SK-N-SH (cell line): Measurements from ENCODE around the gene WWOX. TPM values are rescaled to one million over a fixed set of nuclear protein-coding genes. Genes with fewer than 3 reads are reported as not detected.

Experiments
- CTCF ChIA-PET: fragments of 300-600, 350-600 bp; formaldehyde crosslinking; extraction: SDS; loops from one replicate; lab custom pipeline; 2021; lab: Yijun Ruan, JAX
- POLR2A ChIA-PET: fragments of 350-600 bp; sonication (Branson Sonifier 250); formaldehyde crosslinking; extraction: SDS; loops from one replicate; lab custom pipeline; 2020; ENCODE audit warnings: antibody characterized with exemption, inconsistent platforms; lab: Yijun Ruan, JAX
- DNase-seq: peaks from one replicate; pipeline ENCODE4 v3.0.0; 2012
- H2AFZ ChIP-seq: fragments of 200-600 bp; sonication (generic); 2 replicates; pipeline ENCODE4 v1.8.1; 2016; ENCODE audit warnings: antibody characterized with exemption, mild to moderate bottlenecking, low read depth
- H3F3A ChIP-seq: fragments of 200-600 bp; sonication (generic); replicated peaks from 2 replicates; pipeline ENCODE3; 2016; ENCODE audit warnings: antibody characterized with exemption, mild to moderate bottlenecking; ENCODE audit not compliant: insufficient read depth
- H3K27ac ChIP-seq, 2 experiments: fragments of 200-500 bp in 1 of 2; fragments of 200-600 bp in 1 of 2; sonication (Bioruptor generic) in 1 of 2; sonication (generic), shearing (Covaris generic) in 1 of 2; 2 replicates each; pipeline versions ENCODE4 v1.5.1 to v1.6.1; 2014 to 2016; ENCODE audit warnings: low read depth in 2 of 2, inconsistent platforms in 1 of 2, low read length in 1 of 2, mild to moderate bottlenecking in 1 of 2, mixed read lengths in 1 of 2
- H3K27me3 ChIP-seq: fragments of 200-600 bp; sonication (generic), shearing (Covaris generic); 2 replicates; pipeline ENCODE4 v1.6.1; 2016; ENCODE audit warnings: mixed run types; ENCODE audit not compliant: insufficient read depth
- H3K36me3 ChIP-seq, 2 experiments: fragments of 200-500 bp in 1 of 2; fragments of 200-600 bp in 1 of 2; sonication (Bioruptor generic) in 1 of 2; sonication (generic) in 1 of 2; replicated peaks in 1 of 2; 2 replicates each; pipeline versions ENCODE3 to v1.5.1; 2014 to 2016; ENCODE audit warnings: low read length in 1 of 2, mild to moderate bottlenecking in 1 of 2; ENCODE audit not compliant: insufficient read depth in 2 of 2, control insufficient read depth in 1 of 2
- H3K4me1 ChIP-seq, 2 experiments: fragments of 200-500 bp in 1 of 2; fragments of 200-600 bp in 1 of 2; sonication (Bioruptor generic) in 1 of 2; sonication (generic), shearing (Covaris generic) in 1 of 2; 2 replicates each; pipeline versions ENCODE4 v1.5.1 to v1.6.1; 2014 to 2016; ENCODE audit warnings: low read depth in 1 of 2, low read length in 1 of 2, mixed run types in 1 of 2; ENCODE audit not compliant: insufficient read depth in 2 of 2, control insufficient read depth in 1 of 2
- H3K4me2 ChIP-seq: fragments of 200-600 bp; sonication (generic), shearing (Covaris generic); 2 replicates; pipeline ENCODE4 v1.6.1; 2017; ENCODE audit warnings: mixed run types
- H3K4me3 ChIP-seq, 2 experiments: fragments of 200-500 bp in 1 of 2; fragments of 200-600 bp in 1 of 2; sonication (Bioruptor generic) in 1 of 2; sonication (generic), shearing (Covaris generic) in 1 of 2; 2 replicates each; pipeline versions ENCODE4 v1.5.1 to v1.8.1; 2014 to 2016; ENCODE audit warnings: low read depth in 2 of 2, inconsistent platforms in 1 of 2, low read length in 1 of 2, mild to moderate bottlenecking in 1 of 2, mixed read lengths in 1 of 2, moderate library complexity in 1 of 2
- H3K79me2 ChIP-seq: fragments of 200-600 bp; sonication (generic); 2 replicates; pipeline ENCODE4 v1.8.1; 2017; ENCODE audit warnings: mild to moderate bottlenecking; ENCODE audit not compliant: insufficient read depth
- H3K9ac ChIP-seq: fragments of 200-600 bp; sonication (generic); 2 replicates; pipeline ENCODE4 v1.6.1; 2017; ENCODE audit warnings: mixed run types
- H3K9me2 ChIP-seq: fragments of 200-600 bp; sonication (generic); 2 replicates; pipeline ENCODE4 v1.6.1; 2017; ENCODE audit warnings: mixed run types
- H3K9me3 ChIP-seq: fragments of 200-600 bp; sonication (generic); 2 replicates; pipeline ENCODE4 v1.6.1; 2017; ENCODE audit warnings: mixed run types, mild to moderate bottlenecking, moderate library complexity
- H4K20me1 ChIP-seq: fragments of 200-600 bp; sonication (generic); 2 replicates; pipeline ENCODE4 v1.6.1; 2017; ENCODE audit warnings: mild to moderate bottlenecking, mixed run types; ENCODE audit not compliant: insufficient read depth
- CHD2 ChIP-seq: fragments of 150-350 bp; IDR thresholded peaks from 2 replicates; pipeline ENCODE4 v1.6.1; 2018; ENCODE audit warnings: low read length; ENCODE audit not compliant: partially characterized antibody
- ELF1 ChIP-seq: IDR thresholded peaks from 2 replicates; pipeline ENCODE4 v1.4.0; 2012
- EP300 ChIP-seq, 2 experiments: IDR thresholded peaks; 2 replicates each; pipeline versions ENCODE4 v1.4.0 to v1.6.1; 2012; ENCODE audit warnings: borderline replicate concordance in 1 of 2, low read depth in 1 of 2, low read length in 1 of 2
- MEF2A ChIP-seq: IDR thresholded peaks from 2 replicates; pipeline ENCODE4 v1.4.0; 2012; ENCODE audit warnings: low read depth, borderline replicate concordance
- POLR2AphosphoS5 ChIP-seq: IDR thresholded peaks from 2 replicates; pipeline ENCODE4 v1.6.1; 2012; ENCODE audit warnings: low read depth, low read length
- RFX5 ChIP-seq: IDR thresholded peaks from 2 replicates; pipeline ENCODE4 v1.6.1; 2012; ENCODE audit warnings: mild to moderate bottlenecking, improper control_type of control experiment, low read length
- RXRA ChIP-seq: IDR thresholded peaks from 2 replicates; pipeline ENCODE4 v1.4.0; 2012; ENCODE audit warnings: low read depth, mild to moderate bottlenecking, borderline replicate concordance
- SIN3A ChIP-seq: IDR thresholded peaks from 2 replicates; pipeline ENCODE4 v1.6.1; 2012; ENCODE audit warnings: low read depth, mild to moderate bottlenecking, low read length, moderate library complexity, borderline replicate concordance
- TCF12 ChIP-seq: IDR thresholded peaks from 2 replicates; pipeline ENCODE4 v1.4.0; 2012
- TEAD4 ChIP-seq: IDR thresholded peaks from 2 replicates; pipeline ENCODE4 v1.4.0; 2012; ENCODE audit warnings: mild to moderate bottlenecking, borderline replicate concordance; ENCODE audit not compliant: insufficient read depth
- YY1 ChIP-seq: IDR thresholded peaks from 2 replicates; pipeline ENCODE4 v1.4.0; 2012; ENCODE audit warnings: low read depth, mild to moderate bottlenecking
- WGBS: methylation state at CpG from one replicate; pipeline ENCODE4 v1.1.6; 2017; ENCODE audit warnings: low lambda C conversion rate; 5-methylcytosine and 5-hydroxymethylcytosine counted together
- polyA plus RNA-seq, 3 experiments: library from polyadenylated mRNA; depleted of rRNA; stranded (reverse); fragments of >200 nt; gene quantifications; 2 replicates each; pipeline ENCODE4 v1.2.3, GENCODE V29; 2012
- TF ChIP-seq, protein P1 (sequence below): IDR thresholded peaks from 2 replicates; pipeline ENCODE4 v1.6.1; 2012; ENCODE audit warnings: mild to moderate bottlenecking, low read depth, low read length, moderate library complexity
- TF ChIP-seq, protein P2 (sequence below): fragments of 200-600 bp; sonication (generic); IDR thresholded peaks from 2 replicates; pipeline ENCODE4 v1.6.1; 2017; ENCODE audit warnings: antibody characterized with exemption, mild to moderate bottlenecking, moderate library complexity
- TF ChIP-seq, protein P3 (sequence below): IDR thresholded peaks from 2 replicates; pipeline ENCODE4 v1.4.0; 2012; ENCODE audit warnings: low read depth

The WWOX gene
- polyA plus RNA-seq, 1 of the 3 experiments (the other 2 are of a cell fraction), result 10.8 TPM

DNA sequence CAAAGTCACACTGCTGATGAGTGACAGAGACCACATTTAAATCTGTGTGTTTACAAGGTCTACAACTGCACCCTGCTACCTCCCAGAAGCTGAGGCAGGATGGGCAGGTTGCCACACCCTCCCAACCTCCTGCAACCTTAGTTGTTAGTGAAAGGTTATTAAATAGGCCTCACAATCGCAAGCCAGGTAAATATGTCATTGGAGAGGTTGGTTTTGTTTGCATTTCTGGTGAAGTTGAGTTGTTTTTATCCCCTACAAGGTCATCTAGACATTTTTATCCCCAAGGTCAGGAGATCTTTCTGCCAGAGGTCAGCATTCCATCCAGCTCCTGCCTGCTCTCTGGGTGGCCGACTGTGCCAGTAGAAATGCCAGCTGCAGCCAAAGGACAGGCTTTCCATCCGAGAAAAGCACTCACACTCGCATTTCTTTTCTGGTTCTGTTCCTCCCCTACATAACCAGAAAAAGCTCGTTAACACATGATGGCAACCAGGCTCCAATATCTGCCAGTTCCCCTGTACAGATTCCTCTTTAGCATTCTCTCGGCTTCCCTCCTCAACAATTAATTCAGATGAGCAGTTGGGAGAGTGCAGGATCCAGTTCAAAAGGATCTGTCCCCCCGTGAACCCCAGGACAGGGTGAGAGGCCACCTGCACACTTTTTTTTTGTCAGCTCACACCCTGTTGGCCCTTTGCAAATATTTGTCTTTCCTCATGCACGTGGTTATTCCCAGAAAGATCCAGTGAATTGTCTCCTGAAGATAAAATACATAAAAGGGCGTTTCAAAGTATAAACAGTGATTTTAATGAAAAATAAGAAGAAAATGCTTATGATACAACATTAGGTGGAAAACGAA, 938.3 kb downstream of the WWOX start:
- no peak for DNase-seq
- ChIA-PET CTCF (no interaction called here), POLR2A (no interaction called here)
- H3K9ac ChIP-seq, result no peak overlapping the region
- H3K4me3 ChIP-seq, result no peak overlapping the region
- no peaks in the 10 kb centered on the region for H3F3A ChIP-seq
- H3K79me2 ChIP-seq, result no peaks in the 10 kb centered on the region
- H2AFZ ChIP-seq, result no peak overlapping the region
- H3K36me3 ChIP-seq, result no peaks in the 10 kb centered on the region
- H3K4me1 ChIP-seq, result no peaks in the 10 kb centered on the region
- H3K27me3 ChIP-seq, result no peaks in the 10 kb centered on the region
- no peak overlapping the region for H3K4me2 ChIP-seq
- WGBS, result 15% methylated on average over 10 of the region's 10 CpGs
- TF ChIP-seq, protein P1, sequence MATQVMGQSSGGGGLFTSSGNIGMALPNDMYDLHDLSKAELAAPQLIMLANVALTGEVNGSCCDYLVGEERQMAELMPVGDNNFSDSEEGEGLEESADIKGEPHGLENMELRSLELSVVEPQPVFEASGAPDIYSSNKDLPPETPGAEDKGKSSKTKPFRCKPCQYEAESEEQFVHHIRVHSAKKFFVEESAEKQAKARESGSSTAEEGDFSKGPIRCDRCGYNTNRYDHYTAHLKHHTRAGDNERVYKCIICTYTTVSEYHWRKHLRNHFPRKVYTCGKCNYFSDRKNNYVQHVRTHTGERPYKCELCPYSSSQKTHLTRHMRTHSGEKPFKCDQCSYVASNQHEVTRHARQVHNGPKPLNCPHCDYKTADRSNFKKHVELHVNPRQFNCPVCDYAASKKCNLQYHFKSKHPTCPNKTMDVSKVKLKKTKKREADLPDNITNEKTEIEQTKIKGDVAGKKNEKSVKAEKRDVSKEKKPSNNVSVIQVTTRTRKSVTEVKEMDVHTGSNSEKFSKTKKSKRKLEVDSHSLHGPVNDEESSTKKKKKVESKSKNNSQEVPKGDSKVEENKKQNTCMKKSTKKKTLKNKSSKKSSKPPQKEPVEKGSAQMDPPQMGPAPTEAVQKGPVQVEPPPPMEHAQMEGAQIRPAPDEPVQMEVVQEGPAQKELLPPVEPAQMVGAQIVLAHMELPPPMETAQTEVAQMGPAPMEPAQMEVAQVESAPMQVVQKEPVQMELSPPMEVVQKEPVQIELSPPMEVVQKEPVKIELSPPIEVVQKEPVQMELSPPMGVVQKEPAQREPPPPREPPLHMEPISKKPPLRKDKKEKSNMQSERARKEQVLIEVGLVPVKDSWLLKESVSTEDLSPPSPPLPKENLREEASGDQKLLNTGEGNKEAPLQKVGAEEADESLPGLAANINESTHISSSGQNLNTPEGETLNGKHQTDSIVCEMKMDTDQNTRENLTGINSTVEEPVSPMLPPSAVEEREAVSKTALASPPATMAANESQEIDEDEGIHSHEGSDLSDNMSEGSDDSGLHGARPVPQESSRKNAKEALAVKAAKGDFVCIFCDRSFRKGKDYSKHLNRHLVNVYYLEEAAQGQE, result no peak
- TF ChIP-seq, protein P2, sequence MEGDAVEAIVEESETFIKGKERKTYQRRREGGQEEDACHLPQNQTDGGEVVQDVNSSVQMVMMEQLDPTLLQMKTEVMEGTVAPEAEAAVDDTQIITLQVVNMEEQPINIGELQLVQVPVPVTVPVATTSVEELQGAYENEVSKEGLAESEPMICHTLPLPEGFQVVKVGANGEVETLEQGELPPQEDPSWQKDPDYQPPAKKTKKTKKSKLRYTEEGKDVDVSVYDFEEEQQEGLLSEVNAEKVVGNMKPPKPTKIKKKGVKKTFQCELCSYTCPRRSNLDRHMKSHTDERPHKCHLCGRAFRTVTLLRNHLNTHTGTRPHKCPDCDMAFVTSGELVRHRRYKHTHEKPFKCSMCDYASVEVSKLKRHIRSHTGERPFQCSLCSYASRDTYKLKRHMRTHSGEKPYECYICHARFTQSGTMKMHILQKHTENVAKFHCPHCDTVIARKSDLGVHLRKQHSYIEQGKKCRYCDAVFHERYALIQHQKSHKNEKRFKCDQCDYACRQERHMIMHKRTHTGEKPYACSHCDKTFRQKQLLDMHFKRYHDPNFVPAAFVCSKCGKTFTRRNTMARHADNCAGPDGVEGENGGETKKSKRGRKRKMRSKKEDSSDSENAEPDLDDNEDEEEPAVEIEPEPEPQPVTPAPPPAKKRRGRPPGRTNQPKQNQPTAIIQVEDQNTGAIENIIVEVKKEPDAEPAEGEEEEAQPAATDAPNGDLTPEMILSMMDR, result no peak
- no peak for TF ChIP-seq TCF12
- TF ChIP-seq YY1, result no peak
- no peak for TF ChIP-seq TEAD4
- TF ChIP-seq, protein P3, sequence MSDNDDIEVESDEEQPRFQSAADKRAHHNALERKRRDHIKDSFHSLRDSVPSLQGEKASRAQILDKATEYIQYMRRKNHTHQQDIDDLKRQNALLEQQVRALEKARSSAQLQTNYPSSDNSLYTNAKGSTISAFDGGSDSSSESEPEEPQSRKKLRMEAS, result no peak
- TF ChIP-seq POLR2AphosphoS5, result no peak
- TF ChIP-seq SIN3A, result no peak
- no peak overlapping the region for H3K27ac ChIP-seq
- H3K9me2 ChIP-seq, result no peaks in the 10 kb centered on the region
- no peaks in the 10 kb centered on the region for H4K20me1 ChIP-seq
- H3K9me3 ChIP-seq, result no peaks in the 10 kb centered on the region

DNA sequence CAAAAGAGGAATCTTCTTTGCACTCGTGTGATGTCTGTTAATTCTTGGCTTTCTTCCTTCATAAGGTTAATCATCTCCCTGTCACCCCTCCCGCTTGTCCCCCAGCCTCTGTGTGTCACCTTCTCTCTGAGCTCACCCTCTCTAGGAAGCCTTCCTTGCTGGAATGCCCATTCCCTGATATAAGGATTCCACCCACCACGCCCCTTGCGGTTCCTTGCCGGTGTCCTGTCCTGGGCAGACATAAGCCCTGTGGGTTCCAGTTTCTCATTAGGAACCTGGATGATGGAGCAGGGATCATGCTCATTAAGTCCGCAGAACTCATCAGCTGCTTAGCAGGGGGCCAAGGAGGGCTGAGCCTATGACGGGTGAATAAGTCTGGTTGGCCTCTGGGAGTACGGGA, 941.8 kb downstream of the WWOX start:
- H3F3A ChIP-seq, result no peaks in the 10 kb centered on the region
- H3K9ac ChIP-seq, result no peak overlapping the region
- POLR2A ChIA-PET, result no interaction called here
- H2AFZ ChIP-seq, result no peak overlapping the region
- CTCF ChIA-PET, result interaction anchor here (1.1 kb wide), 1 partner anchor 16 kb away, joined by 3 read pairs; no protein-coding TSS in a partner anchor
- H3K4me3 ChIP-seq, result no peak overlapping the region
- no peak for DNase-seq
- H4K20me1 ChIP-seq, result no peaks in the 10 kb centered on the region
- no peak overlapping the region for H3K27ac ChIP-seq
- no peaks in the 10 kb centered on the region for H3K9me2 ChIP-seq
- TF ChIP-seq MEF2A, result no peak
- TF ChIP-seq ELF1, result no peak
- TF ChIP-seq CHD2, result no peak
- TF ChIP-seq RXRA, result no peak
- TF ChIP-seq EP300 (IDR thresholded peaks at IDR 0.05; ENCODE audit: borderline replicate concordance in 1 of 2, low read depth in 1 of 2, low read length in 1 of 2), result no peak
- TF ChIP-seq RFX5, result no peak
- no peak for TF ChIP-seq TCF12
- H3K79me2 ChIP-seq, result no peaks in the 10 kb centered on the region
- WGBS, result 47% methylated on average over 8 of the region's 8 CpGs
- no peaks in the 10 kb centered on the region for H3K9me3 ChIP-seq
- no peaks in the 10 kb centered on the region for H3K4me1 ChIP-seq
- H3K4me2 ChIP-seq, result no peak overlapping the region
- no peaks in the 10 kb centered on the region for H3K36me3 ChIP-seq
- no peaks in the 10 kb centered on the region for H3K27me3 ChIP-seq
